Osteoblast (primary cell): Measurements from ENCODE around the gene SLC25A26. TPM values are rescaled to one million over a fixed set of nuclear protein-coding genes. Genes with fewer than 3 reads are reported as not detected.

Experiments
- DNase-seq: peaks from one replicate; pipeline ENCODE4 v3.0.0; 2011; ENCODE audit warnings: low spot score, mixed read lengths; ENCODE audit not compliant: insufficient read length; ENCODE audit errors: missing footprints
- H2AFZ ChIP-seq: 2 replicates; pipeline ENCODE4 v1.6.0; 2011; ENCODE audit warnings: mild to moderate bottlenecking, low read length
- H3K27ac ChIP-seq: 2 replicates; pipeline ENCODE4 v1.5.1; 2011; ENCODE audit warnings: mild to moderate bottlenecking, low read depth, low read length, moderate library complexity
- H3K27me3 ChIP-seq: 2 replicates; pipeline ENCODE4 v1.6.0; 2012; ENCODE audit warnings: mild to moderate bottlenecking, control low read depth, inconsistent platforms, low read length, moderate library complexity; ENCODE audit not compliant: insufficient read depth
- H3K36me3 ChIP-seq: 2 replicates; pipeline ENCODE4 v1.5.1; 2011; ENCODE audit warnings: mild to moderate bottlenecking, low read length, control low read depth, moderate library complexity; ENCODE audit not compliant: insufficient read depth
- H3K4me1 ChIP-seq: 2 replicates; pipeline ENCODE4 v1.5.1; 2011; ENCODE audit warnings: mild to moderate bottlenecking, low read length, control low read depth, moderate library complexity; ENCODE audit not compliant: insufficient read depth
- H3K4me2 ChIP-seq: 2 replicates; pipeline ENCODE4 v1.6.0; 2011; ENCODE audit warnings: mild to moderate bottlenecking, low read length; ENCODE audit not compliant: insufficient read depth
- H3K4me3 ChIP-seq: fragments of 200-600 bp; sonication (generic); 3 replicates; pipeline ENCODE4 v1.5.1; 2012; ENCODE audit warnings: mild to moderate bottlenecking, low read length, inconsistent platforms; ENCODE audit not compliant: insufficient read depth
- H3K79me2 ChIP-seq: 2 replicates; pipeline ENCODE4 v1.6.0; 2012; ENCODE audit warnings: mild to moderate bottlenecking, low read length, control low read depth, inconsistent platforms; ENCODE audit not compliant: insufficient read depth
- H3K9me3 ChIP-seq: 2 replicates; pipeline ENCODE4 v1.5.1; 2011; ENCODE audit warnings: low read depth, low read length, control low read depth
- H4K20me1 ChIP-seq: 2 replicates; pipeline ENCODE4 v1.6.0; 2012; ENCODE audit warnings: mild to moderate bottlenecking, low read length, control low read depth; ENCODE audit not compliant: insufficient read depth
- CTCF ChIP-seq: IDR thresholded peaks from 2 replicates; pipeline ENCODE4 v1.5.1; 2011; ENCODE audit warnings: mild to moderate bottlenecking, low read depth, low read length, moderate library complexity; ENCODE audit errors: extremely low read depth
- total RNA-seq: library from RNA; depleted of rRNA; stranded (reverse); fragments of >200 nt; gene quantifications from 2 replicates; pipeline ENCODE4 v1.2.3, GENCODE V29; 2012

The SLC25A26 gene
- total RNA-seq, 1 donor: 26.1 TPM

DNA sequence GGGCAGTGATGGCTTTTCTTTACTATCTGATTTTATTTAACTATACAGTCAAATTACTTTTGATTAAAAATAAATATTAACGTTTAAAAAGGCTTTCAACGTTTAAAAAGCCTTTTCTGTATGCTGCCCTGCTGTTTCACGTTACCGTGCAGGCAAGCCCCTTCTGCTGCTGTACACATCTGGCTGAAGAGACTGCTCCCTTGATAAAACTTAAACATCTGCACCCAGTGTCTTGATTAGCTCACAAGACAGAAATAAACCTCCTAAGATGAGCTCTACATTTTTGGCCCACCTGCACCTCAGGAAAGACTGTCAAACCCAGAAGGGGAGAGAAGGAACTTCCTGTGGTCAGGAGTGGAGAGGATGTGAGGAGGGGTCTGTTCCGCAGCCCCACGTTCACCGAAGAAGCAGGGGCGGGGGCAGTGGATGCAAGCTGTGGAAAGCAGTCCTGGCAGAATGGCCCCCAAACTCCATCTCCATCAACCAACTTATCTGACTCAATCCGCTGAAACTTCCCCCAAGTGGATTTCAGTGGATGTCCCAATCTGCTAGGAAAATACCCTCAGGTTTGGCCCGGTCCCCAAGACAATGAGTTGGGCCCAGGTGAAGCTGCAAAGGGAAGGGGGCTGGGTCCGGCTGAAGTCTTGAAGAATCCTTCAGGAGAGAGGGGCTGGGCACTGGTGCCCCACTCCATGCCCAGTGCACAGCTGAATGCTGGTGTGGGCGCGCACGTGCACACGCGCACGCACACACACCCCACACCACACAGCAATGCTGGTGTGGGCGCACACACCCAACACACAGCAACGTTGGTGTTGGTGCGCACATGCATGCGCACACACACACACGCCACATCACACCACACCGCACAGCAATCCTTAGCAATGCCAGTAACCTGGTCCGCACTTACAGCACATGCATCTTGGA is 191.4 kb downstream of the SLC25A26 start:
- H3K4me2 ChIP-seq: peak overlapping the region; percentile 37

DNA sequence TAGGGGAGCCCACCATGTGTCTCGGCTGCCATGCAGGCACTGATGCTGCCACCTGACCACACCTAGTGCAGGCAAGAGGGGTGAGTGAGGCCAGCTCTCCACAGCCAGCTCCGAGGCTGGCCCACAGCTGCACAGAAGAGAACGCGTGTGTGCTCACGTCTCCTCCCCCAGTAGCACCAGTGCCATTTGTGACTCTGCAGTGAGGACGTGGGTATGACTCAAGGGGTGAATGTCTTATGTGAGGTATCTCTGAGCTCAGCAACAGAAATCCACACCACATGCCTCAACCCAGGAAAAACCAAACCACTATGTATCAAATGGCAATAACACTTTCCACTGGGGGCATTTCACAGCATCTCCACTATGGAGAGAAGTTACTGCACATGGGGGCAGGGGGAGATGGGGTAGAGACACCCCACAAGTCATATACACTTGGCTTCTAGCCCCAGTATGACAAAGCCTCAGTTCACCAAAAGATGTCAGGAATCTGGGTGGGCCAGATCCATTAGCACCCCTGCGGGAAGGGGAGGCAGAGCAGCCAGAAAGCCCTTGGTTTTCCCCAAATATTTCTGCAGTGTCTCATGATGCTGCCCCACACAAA is 192.4 kb downstream of the SLC25A26 start:
- H3K4me3 ChIP-seq: peak overlapping the region; percentile 14
- no peaks in the 10 kb centered on the region for H4K20me1 ChIP-seq
- no peaks in the 10 kb centered on the region for H3K9me3 ChIP-seq
- H2AFZ ChIP-seq: peak overlapping the region; percentile 42
- H3K36me3 ChIP-seq: peaks cover 2% of the 10 kb centered on the region
- H3K79me2 ChIP-seq: no peaks in the 10 kb centered on the region
- no peaks in the 10 kb centered on the region for H3K27me3 ChIP-seq
- H3K4me2 ChIP-seq: peak overlapping the region; percentile 37
- TF ChIP-seq CTCF: no peak
- H3K4me1 ChIP-seq: peaks cover 25% of the 10 kb centered on the region
- peak overlapping the region; percentile 90 for H3K27ac ChIP-seq
- peak; percentile 97 for DNase-seq

More for the DNA sequence above, 191.4 kb downstream of the SLC25A26 start:
- no peak for DNase-seq
- H3K79me2 ChIP-seq: no peaks in the 10 kb centered on the region
- no peaks in the 10 kb centered on the region for H3K27me3 ChIP-seq
- peaks cover 25% of the 10 kb centered on the region for H3K4me1 ChIP-seq
- H3K27ac ChIP-seq: peak overlapping the region; percentile 90
- peaks cover 2% of the 10 kb centered on the region for H3K36me3 ChIP-seq
- H3K4me3 ChIP-seq: no peak overlapping the region
- peaks cover 2% of the 10 kb centered on the region for H4K20me1 ChIP-seq
- no peaks in the 10 kb centered on the region for H3K9me3 ChIP-seq
- no peak overlapping the region for H2AFZ ChIP-seq
- no peak for TF ChIP-seq CTCF

DNA sequence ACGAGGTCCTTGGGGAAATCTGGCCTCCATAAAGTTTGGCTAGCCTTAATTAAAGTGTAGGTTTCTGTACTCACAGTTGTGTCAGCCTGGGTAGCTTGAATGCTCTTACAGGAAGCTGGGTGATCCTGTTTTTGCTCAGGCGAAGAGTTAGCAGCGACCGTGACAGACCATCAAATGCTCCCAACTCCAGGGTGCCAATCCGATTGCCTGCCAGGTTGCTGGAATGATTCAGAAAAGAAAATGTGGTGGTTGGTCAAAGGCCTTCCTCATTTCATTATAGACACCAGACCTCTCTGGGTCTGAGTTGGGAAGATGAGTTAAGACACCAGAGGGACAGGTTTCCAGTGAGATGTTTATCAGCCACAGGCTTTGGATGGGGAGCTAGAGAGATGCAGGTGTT is 194.0 kb downstream of the SLC25A26 start:
- no peak for DNase-seq
- Histone ChIP-seq H3K9me3 (no peaks in the 10 kb centered on the region), H3K27me3 (no peaks in the 10 kb centered on the region), H3K27ac (no peak overlapping the region), H3K36me3 (peaks cover 2% of the 10 kb centered on the region), H3K4me3 (no peak overlapping the region), H3K4me1 (peaks cover 25% of the 10 kb centered on the region), H3K4me2 (no peak overlapping the region), H4K20me1 (no peaks in the 10 kb centered on the region), H3K79me2 (no peaks in the 10 kb centered on the region), H2AFZ (no peak overlapping the region)
- TF ChIP-seq CTCF: no peak

DNA sequence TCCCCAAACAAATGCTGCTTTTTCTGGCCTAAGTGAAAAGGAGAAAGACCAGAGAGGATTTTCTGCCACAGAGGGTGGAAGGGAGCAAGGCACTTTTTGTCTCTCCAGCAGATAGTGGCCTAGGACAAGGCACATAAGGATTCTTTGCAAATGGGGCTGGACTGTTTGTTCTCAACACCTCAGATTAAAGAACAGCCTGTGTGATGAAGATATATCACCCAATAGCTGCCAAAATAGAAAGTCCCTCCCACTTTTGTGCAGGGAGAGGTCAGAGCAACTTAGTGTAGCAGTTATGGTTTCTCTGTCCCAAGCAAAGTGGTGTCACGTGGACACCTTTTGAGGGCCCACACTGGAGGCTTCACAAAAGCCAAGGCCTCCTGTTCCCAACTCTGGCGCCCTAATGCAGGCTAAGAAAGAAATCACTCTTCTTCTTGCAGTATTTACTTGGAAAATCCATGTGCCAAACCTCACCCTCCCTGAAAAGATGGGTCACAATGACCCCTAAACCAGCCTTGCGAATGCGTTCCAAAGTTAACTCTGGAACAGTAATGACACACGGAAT is 195.1 kb downstream of the SLC25A26 start:
- no peak overlapping the region for H3K4me2 ChIP-seq
- no peaks in the 10 kb centered on the region for H3K79me2 ChIP-seq

More for the DNA sequence above, 195.1 kb downstream of the SLC25A26 start:
- H2AFZ ChIP-seq: no peak overlapping the region
- no peak for TF ChIP-seq CTCF
- H3K27me3 ChIP-seq: no peaks in the 10 kb centered on the region
- no peaks in the 10 kb centered on the region for H4K20me1 ChIP-seq
- H3K4me1 ChIP-seq: peaks cover 25% of the 10 kb centered on the region
- no peaks in the 10 kb centered on the region for H3K9me3 ChIP-seq
- peaks cover 2% of the 10 kb centered on the region for H3K36me3 ChIP-seq
- DNase-seq: no peak
- no peak overlapping the region for H3K4me3 ChIP-seq
- no peak overlapping the region for H3K27ac ChIP-seq
